GM18517 (cell line): ENCODE results near the gene TMEM40.
"Not testable (repeated sequence)": the region's sequence is repeated elsewhere in the genome, so short reads cannot be mapped to it uniquely, and the experiment has no call there.

Experiments
- ATAC-seq: cut with Tn5 transposase; IDR thresholded peaks from one replicate; pipeline ENCODE4 v1.9.1; 2021; ENCODE audit warnings: mild to moderate bottlenecking, moderate library complexity; ENCODE audit not compliant: unreplicated experiment

TMEM40 gene

DNA sequence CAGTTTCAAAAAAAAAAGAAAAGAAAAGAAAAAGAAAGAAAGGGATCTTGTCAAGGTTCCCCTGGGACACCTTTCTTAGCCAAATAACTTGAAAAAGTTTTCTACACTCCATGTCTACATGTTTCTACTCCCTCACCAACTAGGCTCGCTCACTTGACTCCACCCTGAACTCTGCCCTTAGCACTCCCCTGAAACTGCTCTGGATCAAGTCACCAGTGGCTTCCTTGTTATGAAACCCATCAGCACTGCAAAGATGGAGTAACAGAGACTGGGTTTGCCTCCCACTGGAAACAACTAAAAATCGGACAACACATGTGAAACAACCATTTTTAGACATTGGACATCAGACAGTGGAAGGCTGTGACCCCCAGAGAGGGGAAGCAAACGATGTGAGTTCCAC lies 36.8 kb downstream of the TMEM40 start:
- ATAC-seq = no peak

DNA sequence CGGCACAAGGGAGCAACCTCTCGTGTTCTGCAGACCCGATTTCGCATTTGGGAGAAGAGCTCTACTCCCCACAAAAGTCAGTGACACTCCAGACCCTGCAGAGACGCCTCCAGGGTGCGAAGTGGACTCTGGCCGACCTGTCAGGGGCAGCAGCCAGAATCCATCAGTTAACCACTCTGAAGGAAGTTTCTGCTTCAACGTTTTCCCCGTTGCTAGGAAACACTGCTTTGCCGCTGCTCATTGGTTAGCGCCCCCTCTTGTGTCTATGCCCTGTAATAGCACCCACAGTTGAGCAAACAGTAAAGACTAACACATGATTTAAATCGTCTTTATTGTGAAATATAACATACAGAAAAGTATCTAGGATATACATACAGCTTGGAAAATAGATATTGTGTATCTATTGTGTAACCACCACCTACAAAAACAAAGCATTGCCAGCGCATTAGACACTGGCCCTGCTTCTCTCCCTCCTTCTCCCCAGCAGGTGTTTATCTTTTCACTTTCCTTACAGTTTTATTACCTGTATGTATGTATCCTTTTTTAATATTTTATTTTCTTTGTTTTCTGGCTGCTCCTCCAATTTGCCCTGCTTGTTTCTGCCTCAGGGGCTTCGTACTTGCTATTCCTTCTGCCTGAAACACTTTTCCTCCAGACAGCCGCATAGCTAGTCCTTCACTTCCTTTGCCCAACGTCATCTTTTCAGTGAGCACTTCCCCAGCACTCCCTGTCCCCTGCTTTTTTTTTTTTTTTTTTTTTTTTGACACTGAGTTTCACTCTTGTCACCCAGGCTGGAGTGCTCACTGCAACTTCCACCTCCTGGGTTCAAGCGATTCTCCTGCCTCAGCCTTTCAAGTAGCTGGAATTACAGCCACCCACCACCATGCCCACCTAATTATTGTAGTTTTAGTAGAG lies 38.8 kb downstream of the TMEM40 start:
- ATAC-seq = peak; percentile 76

DNA sequence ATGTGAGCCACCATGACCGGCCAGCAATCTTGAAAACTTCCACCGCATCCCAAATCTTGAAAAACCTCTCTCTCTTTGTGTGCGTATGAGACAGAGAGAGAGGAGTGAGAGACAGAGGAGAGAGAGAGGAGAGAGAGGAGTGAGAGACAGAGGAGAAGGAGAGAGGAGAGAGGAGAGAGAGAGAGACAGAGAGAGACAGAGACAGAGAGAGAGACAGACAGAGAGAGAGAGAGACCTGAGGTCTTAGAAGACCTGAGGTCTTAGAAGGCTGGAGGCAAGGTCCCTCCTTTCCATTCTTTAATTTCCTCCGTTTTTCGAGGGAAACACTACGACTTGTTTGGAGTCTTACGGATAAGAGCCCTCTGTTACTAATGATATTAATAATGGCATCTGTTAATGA lies 39.5 kb downstream of the TMEM40 start:
- no peak for ATAC-seq

DNA sequence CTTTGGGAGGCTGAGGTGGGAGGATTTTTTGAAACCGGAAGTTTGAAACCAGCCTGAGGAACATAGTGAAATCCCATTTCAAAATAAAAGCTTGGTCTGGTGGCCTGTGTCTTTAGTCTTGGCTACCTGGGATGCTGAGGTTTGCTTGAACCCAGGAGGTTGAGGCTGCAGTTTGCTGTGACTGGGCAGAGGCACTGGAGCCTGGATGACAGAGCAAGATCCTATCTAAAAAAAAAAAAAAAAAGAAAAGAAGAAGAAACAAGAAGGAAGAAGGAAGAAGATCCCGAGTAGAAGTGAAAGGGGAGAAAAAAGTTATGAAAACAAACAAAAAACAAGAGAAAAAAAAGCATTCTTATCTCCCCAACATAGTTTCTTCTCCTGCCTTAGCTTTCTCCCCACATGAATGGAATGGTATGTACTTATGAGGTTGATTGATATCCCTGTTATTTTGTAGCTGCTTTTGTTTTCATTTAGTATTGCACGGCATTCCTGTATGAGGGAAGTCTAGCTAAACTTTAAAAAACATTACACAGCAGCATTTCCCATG lies 42.4 kb downstream of the TMEM40 start:
- ATAC-seq = no peak

DNA sequence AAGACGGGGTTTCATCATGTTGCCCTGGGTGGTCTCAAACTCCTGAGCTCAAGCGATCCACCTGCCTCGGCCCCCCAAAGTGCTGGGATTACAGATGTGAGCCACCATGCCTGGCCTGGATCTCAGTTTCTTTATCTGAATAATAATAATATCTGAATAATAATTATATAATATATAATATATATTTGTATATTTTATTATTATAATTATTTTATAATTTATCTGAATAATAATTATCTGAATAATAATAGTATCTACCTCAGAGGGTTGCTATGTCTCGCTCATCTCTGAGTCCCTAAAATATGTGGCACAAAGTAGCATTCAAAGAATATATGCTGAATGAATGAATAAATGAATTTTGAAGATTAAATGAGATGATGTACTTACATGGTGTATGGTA lies 44.8 kb downstream of the TMEM40 start:
- no peak for ATAC-seq

DNA sequence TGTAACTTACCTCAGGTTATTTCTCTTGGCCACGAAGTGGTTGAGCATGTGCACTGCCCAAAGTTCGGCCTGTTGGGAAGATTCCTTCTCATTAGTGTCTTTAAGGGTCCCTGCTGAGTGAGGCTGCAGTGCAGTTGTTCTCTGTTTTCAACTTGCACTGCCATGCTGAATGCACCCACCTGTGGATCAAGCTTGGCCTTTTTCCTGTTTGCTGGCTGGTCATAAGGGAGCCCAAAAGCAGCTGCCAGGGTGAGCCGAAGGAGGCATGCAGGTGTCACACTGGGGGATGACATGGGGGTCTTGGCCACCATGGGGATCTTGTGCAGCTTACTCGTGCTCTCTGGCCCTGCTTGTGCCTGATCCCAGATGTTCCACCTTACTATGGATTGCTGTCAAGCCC lies 49.0 kb downstream of the TMEM40 start:
- no peak for ATAC-seq

DNA sequence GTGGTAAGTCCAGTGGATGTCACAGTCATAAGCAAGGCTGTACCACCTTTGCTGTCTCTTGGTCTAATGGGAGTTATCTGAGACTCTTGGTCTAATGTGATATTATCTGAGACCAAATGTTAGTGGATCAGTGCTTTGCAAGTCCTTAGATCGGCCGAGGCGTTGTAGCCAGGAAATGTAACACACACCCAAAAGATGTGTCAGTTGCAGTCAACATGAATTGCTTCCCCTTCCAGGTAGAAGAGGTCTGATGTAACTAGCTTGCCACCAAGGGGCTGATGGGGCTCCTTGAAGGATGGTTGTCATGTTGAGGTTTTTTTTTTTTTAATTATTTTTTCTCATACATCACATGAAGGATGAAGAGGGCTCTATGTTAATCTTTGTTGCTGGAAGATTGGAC lies 49.7 kb downstream of the TMEM40 start:
- ATAC-seq = no peak

DNA sequence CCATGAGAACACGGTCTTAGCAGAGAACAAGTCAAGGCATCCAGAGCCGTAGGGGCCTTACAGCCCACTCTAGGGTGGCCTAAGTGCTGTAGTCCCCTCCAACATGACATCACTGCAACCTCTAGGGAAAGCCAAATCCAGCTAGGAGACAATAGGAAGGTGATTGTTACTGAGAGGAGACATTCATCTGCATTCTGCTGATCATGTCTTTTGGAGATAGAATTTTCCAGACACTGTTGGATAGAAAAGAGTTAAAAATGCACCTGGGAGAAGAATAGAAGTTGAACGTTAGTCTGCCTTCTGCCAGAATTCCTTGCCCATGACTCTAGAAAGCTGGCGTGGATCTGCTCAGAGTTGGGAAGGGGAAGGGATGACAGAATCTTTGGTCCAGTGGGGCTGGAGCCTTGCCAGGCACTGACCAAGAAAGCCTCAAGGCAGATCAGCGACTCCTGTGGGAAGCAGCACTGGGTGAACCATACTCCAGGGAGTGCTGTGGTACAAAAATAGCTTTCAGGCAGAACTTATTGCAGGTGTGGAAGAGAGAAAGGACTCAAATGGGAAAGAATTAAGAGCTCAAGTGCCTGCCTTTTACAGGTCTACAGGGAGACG lies 50.4 kb downstream of the TMEM40 start:
- ATAC-seq = no peak

DNA sequence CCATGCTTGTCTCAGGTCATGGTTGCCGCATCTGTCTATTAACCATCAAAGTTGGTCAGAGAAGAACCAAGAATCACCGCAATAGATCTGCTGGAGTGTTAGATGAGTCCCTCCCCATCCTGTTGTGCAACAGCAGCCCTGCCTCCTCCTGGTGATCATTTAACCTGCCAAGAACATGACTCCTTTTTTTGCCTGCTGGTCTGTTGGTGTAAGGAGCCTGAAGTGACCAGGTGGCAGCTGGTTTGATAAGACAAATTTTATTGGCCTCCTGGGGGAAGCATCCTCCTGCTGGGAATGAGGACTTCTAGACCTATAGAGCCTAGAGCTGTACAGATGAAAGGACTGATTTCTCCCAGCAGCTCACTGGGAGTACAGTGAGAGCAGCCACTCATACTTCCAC lies 51.6 kb downstream of the TMEM40 start:
- ATAC-seq = no peak

DNA sequence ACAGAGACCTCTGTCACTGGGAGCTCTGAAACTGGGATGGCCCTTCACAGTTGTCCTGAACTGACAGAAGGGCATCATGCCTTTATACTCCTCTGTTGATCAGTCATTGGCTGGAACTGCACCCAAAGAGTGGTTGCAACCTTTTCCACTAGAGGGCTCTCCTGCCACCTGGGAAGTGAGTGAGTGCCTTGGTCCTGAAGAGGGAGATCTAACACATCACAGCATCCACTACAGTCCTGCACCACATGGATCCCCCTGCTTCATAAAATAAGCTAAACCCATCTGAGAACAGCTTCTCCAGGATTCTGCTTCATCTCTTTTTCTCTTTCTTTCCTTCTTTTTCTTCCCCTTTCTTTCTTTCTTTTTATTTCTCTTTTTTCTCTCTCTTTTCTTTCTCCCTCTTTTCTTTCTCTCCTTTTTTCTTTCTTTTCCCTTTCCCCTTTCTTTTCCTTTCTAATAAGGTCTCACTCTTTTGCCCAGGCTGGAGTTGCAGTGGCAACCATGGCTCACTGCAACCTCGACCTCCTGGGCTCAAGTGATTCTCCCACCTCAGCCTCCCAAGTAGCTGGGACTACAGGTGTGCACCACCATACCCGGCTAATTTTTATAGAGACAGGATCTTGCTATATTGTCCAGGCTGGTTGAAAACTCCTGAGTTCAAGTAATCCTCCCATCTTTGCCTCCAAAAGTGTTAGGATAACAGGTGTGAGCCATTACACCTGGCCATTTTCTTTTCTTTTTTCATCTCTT lies 52.4 kb downstream of the TMEM40 start:
- peak; percentile 89 for ATAC-seq

DNA sequence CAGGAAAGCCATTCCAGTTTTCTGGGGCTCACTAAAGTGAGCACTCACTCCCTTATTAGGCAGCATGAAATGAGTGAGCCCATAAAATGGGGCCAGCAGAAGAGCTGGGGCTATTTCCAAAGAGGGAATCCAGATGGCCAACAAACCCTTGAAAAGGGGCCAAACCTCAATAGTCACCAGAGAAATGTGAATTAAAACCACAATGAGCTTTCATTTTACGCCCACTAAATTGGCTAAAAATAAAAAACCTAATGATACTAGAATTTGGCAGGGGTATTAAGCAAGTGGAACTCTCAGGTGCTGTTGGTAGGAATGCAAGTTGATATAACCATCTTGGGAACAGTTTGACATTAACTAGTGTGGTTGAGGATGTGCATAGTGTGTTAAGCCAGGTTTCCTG lies 53.1 kb downstream of the TMEM40 start:
- ATAC-seq = no peak

DNA sequence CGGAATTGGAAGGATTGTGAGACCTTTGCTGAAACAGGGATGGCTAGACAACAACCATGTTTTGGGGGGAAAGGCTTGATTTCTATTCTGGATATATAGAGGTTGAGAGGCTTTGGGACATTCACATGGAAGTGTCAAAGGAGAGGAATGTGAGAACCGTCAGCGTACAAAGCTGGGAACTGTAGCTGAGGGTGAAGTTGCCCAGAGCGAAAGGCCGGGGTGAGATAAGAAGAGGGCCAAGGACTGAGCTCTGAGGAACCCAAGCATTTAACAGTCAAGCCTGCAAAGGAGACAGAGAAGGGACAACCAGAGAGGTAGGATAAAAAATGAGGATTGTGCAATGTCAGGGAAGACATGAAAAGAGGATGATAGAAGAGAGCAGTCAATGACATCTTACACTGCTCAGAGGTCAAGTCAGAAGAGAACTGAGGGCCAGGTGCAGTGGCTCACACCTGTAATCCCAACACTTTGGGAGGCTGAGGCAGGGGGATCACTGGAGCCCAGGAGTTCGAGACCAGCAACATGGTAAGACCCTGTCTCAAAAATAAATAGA lies 53.6 kb downstream of the TMEM40 start:
- ATAC-seq = no peak

DNA sequence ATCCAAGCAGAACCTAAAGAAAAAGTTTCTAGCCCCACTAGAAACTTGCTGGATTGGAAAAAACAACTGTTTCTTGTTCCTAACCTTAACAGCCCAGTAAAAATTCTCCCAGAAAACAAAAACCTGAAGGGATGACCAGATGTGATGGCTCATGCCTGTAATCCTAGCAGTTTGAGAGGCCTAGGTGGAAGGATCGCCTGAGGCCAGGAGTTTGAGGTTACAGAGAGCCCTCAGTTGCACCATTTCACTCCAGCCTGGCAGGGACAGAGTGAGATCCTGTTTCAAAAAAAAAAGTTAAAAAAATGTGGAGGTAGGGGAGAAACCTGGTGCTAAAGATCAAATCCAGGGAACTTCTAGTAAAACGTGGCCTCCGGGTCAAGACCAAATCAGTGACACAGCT lies 56.6 kb downstream of the TMEM40 start:
- ATAC-seq = no peak

DNA sequence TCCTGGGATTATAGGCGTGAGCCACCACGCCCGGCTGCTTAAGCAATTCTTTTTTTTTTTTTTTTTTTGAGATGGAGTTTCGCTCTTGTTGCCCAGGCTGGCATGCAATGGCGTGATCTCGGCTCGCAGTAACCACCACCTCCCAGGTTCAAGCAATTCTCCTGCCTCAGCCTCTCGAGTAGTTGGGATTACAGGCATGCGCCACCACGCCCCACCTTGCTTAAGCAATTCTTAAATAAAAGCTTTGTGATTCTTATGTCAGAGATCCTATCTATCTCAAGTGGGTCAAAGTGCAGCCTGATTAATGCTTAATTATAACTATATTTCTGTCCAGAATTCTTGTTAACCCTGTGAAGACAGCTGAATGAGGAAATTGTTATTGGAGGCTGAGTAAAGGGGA lies 57.5 kb downstream of the TMEM40 start:
- ATAC-seq = not testable (repeated sequence)

DNA sequence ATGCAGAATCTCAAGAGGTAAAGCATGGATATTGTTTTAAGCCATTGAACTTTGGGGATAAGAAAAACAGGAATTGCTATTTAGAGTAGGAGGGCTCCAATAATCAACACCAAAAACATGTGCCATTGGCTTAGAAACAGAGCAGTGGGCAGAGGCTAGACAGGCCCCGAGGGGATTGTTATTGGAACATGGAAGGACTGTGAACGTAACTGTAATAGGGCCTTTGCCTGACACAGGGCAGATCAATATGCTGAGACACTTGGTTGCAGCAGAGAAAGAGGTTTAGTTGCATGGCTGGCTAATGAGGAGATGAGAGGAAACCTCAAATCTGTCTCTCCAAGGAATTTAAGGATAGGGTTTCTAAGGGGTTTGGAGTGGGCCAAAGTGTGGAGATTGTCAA lies 58.3 kb downstream of the TMEM40 start:
- no peak for ATAC-seq

DNA sequence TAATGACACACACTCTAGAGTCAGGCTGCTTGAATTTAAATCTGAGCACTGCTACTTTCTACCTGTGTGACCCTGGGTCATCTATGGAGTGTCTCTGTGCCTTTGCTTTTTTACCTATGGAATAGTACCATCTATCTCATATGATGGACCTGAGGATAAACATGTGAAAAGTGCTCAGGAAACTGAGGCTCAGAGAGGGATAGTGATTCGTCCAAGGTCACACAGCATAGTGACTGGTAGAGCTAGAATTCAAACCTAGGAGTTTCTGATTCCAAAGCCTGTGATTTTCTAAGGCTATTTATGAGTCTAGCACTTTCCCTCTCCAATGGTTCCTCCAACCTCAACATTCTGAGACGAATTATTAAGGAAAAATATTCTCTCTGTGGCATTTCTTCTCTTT lies 63.1 kb downstream of the TMEM40 start:
- ATAC-seq = no peak

DNA sequence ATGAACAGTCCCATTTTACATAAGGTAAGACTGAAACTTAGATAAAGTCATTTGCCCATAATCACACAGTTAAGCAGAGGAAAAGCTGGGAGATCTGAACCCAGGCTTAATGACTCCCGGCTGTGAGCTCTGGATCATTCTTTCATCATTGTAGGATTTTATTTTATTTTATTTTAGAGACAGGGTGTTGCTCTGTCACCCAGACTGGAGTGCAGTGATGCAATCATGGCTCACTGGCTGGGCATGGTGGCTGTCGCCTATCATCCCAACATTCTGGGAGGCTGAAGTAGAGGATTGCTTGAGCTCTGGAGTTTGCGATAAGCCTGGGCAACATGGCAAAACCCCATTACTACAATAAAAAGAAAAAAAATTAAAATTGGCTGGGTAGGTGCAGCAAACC lies 63.9 kb downstream of the TMEM40 start:
- ATAC-seq = no peak

DNA sequence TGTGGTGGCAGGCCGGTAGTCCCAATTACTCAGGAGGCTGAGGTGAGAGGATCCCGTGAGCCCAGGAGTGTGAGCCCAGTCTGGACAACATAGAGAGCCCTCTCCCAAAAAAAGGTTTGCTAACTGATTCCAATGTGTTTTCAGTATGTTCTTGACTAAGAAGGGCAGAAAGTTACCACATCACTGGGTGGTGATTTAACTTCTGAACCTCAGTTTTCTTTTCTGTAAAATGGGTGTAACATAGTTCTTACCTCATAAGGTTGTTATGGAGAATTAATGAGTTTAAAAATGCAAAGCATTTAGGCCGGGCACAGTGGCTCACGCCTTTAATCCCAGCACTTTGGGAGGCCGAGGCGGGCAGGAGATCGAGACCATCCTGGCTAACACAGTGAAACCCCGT lies 66.6 kb downstream of the TMEM40 start:
- no peak for ATAC-seq

DNA sequence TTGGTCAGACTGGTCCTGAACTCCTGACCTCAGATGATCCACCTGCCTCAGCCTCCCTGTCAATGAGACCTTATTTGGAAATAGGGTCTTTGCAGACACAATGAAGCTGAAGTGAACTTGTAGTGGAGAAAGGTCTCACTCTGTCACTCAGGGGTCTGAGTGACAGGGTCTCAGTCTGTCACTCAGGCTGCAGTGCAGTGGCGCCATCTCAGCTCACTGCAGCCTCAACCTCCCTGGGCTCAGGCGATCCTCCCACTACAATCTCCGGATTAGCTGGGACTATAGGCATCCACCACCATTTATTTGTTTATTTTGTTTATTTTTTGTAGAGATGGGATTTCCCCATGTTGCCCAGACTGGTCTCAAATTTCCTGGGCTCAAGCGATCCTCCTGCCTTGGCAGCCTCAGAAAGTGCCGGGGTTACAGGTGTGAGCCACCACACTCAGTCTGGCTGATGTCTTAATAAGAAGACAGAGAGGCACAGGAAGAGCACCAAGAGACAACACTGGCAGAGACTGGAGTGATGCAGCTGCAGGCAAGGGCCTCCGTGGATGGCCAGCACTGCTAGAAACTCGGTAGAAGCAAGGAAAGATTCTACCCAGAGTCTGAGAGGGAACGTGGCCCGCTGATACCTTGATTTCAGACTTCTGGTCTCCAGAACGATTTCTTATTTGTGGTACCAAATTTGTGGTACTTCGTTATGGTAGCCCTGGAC lies 68.9 kb downstream of the TMEM40 start:
- ATAC-seq = no peak

DNA sequence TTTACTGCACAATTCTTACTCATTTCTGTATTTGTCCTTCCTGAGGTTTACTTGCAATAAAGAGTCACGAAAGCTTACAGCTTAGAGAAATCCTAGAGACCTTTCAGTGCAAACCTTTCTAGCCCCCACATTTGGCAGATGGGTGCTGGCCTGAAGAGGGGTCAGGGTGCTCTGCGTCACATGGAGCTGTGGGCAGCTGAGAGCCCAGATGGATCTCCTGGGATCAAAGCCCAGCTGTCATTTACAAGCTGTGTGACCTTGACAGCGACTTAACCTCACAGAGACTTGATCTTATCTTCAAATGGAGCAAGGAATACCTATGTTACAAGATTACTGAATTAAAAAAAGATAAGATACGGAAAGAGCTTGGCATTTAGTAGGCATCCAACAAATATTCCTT lies 71.1 kb downstream of the TMEM40 start:
- ATAC-seq = no peak

DNA sequence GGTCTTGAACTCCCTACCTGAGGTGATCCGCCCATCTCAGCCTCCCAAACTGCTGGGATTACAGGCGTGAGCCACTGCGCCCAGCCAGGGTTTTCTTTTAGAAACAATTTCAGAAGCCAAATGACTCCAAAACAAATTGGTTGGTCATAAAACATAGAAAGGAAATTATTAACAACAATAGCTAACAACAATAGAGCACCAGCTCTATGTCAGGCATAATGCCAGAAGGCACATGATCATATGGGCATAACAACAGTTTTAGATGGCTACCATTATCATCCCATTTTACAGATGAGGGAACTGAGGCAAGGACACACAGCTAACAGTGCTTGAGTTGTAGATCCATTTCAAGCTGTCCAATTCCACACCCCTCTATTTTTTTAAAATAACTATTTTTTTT lies 73.0 kb downstream of the TMEM40 start:
- ATAC-seq = no peak
